Vagina (tissue), 2 donors: ENCODE results near the gene GHRL. TPM values are rescaled to one million over a fixed set of nuclear protein-coding genes. Genes with fewer than 3 reads are reported as not detected.

ENCODE experiments used
- DNase-seq, 2 donors: peaks; one replicate each; pipeline ENCODE4 v3.0.0-alpha.2; 2017; ENCODE audit errors: extremely low spot score in 2 of 2
- H3K27ac ChIP-seq: fragments of 200-600 bp; sonication (generic); one replicate; pipeline ENCODE4 v1.5.1; 2019
- H3K27me3 ChIP-seq: fragments of 200-600 bp; sonication (generic); one replicate; pipeline ENCODE4 v1.5.1; 2019
- H3K36me3 ChIP-seq, 2 donors: fragments of 200-600 bp; sonication (generic); one replicate each; pipeline ENCODE4 v1.5.1; 2017 to 2019
- H3K4me1 ChIP-seq: fragments of 200-600 bp; sonication (generic); one replicate; pipeline ENCODE4 v1.5.1; 2019
- H3K4me3 ChIP-seq, 2 donors: fragments of 200-600 bp; sonication (generic); 1 replicate in 1 of 2; 2 replicates in 1 of 2; pipeline ENCODE4 v1.5.1; 2016 to 2019
- H3K9me3 ChIP-seq: fragments of 200-600 bp; sonication (generic); one replicate; pipeline ENCODE4 v1.5.1; 2019
- CTCF ChIP-seq, 3 experiments: fragments of 450-650 bp in 2 of 3; fragments of 200-600 bp in 1 of 3; sonication (generic) in 1 of 3; IDR thresholded peaks; one replicate each; pipeline ENCODE4 v1.5.1; 2017 to 2019; ENCODE audit warnings: antibody characterized with exemption in 3 of 3, mild to moderate bottlenecking in 2 of 3, moderate library complexity in 2 of 3
- POLR2A ChIP-seq, 2 donors: fragments of 450-650 bp; IDR thresholded peaks; one replicate each; pipeline ENCODE4 v1.6.1; 2017; ENCODE audit warnings: antibody characterized with exemption in 2 of 2, mild to moderate bottlenecking in 2 of 2, moderate library complexity in 2 of 2
- POLR2AphosphoS5 ChIP-seq, 2 donors: sonication (generic); formaldehyde crosslinking; IDR thresholded peaks; one replicate each; pipeline ENCODE4 v1.9.0; 2017; ENCODE audit warnings: antibody characterized with exemption in 2 of 2, mild to moderate bottlenecking in 2 of 2, low read depth in 1 of 2; ENCODE audit not compliant: insufficient read depth in 1 of 2
- intact Hi-C: fragments of 100-400 bp; cut with DNase I; formaldehyde crosslinking; loops from one replicate; pipeline ENCODE4 v1.15.1; 2023
- total RNA-seq: library from RNA; depleted of rRNA; stranded (reverse); fragments of >200 nt; gene quantifications from one replicate; pipeline ENCODE4 v1.2.3, GENCODE V29; 2016

The GHRL gene
- total RNA-seq, 1 donor from 2014 or later: not detected

GRCh38 chr3:10315101-10315500 lies 22.4 kb upstream of the GHRL start:
- Histone ChIP-seq H3K9me3 (no peaks in the 10 kb centered on the region), H3K4me1 (peaks cover 29% of the 10 kb centered on the region), H3K4me3 (no peak overlapping the region), H3K27ac (no peak overlapping the region), H3K36me3 (peaks cover 0 to 77% of the 10 kb centered on the region in 2 donors), H3K27me3 (no peaks in the 10 kb centered on the region)
- intact Hi-C loops: no loop called here
- DNase-seq: no peak
- TF ChIP-seq POLR2A (IDR thresholded peaks at IDR 0.05) (no peak), POLR2AphosphoS5 (IDR thresholded peaks at IDR 0.05; ENCODE audit: insufficient read depth in 1 of 2, low read depth in 1 of 2) (no peak), CTCF (IDR thresholded peaks at IDR 0.05) (no peak)

DNA sequence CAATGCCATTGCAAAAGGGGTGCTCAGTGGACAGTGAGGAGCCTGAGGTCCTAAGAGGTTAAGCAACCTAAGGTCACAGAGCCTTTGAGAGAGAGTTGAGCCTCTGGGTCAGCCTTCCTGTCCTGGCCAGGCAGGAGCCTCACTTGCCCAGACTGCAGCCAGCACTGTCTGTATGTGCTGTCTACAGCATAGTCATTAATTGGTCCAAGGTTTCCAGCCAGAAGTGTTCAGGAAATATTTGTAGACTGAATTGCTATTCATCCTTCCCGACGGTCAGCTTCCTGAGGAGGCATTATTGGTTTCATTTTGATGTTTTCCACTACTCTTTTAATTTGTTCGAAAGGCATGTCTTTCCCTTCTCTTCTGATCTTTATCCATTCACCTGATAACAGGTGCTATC lies 20.1 kb upstream of the GHRL start:
- TF ChIP-seq CTCF (IDR thresholded peaks at IDR 0.05): no peak
- TF ChIP-seq POLR2A (IDR thresholded peaks at IDR 0.05): no peak
- TF ChIP-seq POLR2AphosphoS5 (IDR thresholded peaks at IDR 0.05; ENCODE audit: insufficient read depth in 1 of 2, low read depth in 1 of 2): no peak
- peaks cover 8% of the 10 kb centered on the region for H3K4me1 ChIP-seq
- no peak overlapping the region for H3K4me3 ChIP-seq
- intact Hi-C loops: no loop called here
- no peaks in the 10 kb centered on the region for H3K27me3 ChIP-seq
- peaks cover 0 to 82% of the 10 kb centered on the region in 2 donors for H3K36me3 ChIP-seq
- DNase-seq: no peak
- no peaks in the 10 kb centered on the region for H3K9me3 ChIP-seq
- no peak overlapping the region for H3K27ac ChIP-seq

DNA sequence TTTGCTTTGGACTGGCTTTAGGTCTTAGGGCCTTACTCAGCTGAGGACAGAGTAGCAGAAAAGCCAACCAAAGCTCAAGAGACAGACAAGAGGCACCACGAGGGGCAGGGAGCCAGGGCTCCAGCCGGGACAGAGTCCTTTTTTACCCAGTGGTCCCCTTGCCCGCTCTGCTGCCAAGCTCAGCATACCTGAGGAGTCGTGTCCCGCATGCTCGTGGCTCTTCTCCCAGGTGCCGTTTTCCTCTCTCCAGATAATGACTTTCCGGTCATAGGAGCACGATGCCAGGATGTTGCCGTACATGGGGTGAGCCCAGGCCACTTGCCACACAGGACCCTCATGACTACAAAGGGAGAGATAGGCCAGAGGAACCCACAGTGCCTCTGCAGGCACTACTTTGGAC lies 19.6 kb upstream of the GHRL start:
- no peak overlapping the region for H3K27ac ChIP-seq
- intact Hi-C loops: no loop called here
- H3K4me1 ChIP-seq: peaks cover 3% of the 10 kb centered on the region
- H3K4me3 ChIP-seq: no peak overlapping the region
- no peaks in the 10 kb centered on the region for H3K9me3 ChIP-seq
- H3K27me3 ChIP-seq: no peaks in the 10 kb centered on the region
- DNase-seq: no peak
- H3K36me3 ChIP-seq: peaks cover 0 to 82% of the 10 kb centered on the region in 2 donors
- TF ChIP-seq CTCF (IDR thresholded peaks at IDR 0.05) (no peak), POLR2AphosphoS5 (IDR thresholded peaks at IDR 0.05; ENCODE audit: insufficient read depth in 1 of 2, low read depth in 1 of 2) (no peak), POLR2A (IDR thresholded peaks at IDR 0.05) (no peak)

DNA sequence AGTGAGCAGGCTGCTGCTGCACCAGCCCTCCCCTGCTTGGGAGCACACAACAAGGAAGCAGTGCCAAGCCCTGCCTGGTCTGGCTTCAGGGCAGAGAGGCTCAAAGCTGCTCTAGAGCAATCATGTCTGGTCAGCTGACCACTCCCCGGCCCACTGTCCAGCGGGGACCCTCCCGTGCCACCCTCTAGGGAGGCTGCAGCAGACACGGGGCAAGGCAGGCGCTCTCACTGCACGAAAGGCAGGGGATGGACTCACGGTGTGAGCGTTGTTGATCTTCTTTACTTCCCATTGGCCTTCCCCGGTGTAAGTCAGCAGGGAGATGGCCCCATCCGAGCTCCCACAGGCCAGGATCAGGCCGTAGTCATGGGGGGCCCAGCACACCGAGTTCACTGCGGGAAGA lies 19.0 kb upstream of the GHRL start:
- no peak for DNase-seq
- H3K4me1 ChIP-seq: no peaks in the 10 kb centered on the region
- no peak overlapping the region for H3K4me3 ChIP-seq
- no peaks in the 10 kb centered on the region for H3K9me3 ChIP-seq
- H3K27ac ChIP-seq: no peak overlapping the region
- H3K27me3 ChIP-seq: no peaks in the 10 kb centered on the region
- peaks cover 0 to 83% of the 10 kb centered on the region in 2 donors for H3K36me3 ChIP-seq
- TF ChIP-seq POLR2AphosphoS5 (IDR thresholded peaks at IDR 0.05; ENCODE audit: insufficient read depth in 1 of 2, low read depth in 1 of 2): no peak
- no peak for TF ChIP-seq CTCF (IDR thresholded peaks at IDR 0.05)
- TF ChIP-seq POLR2A (IDR thresholded peaks at IDR 0.05): no peak
- intact Hi-C loops: no loop called here

GRCh38 chr3:10310578-10310977 lies 17.8 kb upstream of the GHRL start:
- Histone ChIP-seq H3K27ac (no peak overlapping the region), H3K4me3 (no peak overlapping the region), H3K9me3 (no peaks in the 10 kb centered on the region), H3K27me3 (no peaks in the 10 kb centered on the region), H3K4me1 (no peaks in the 10 kb centered on the region), H3K36me3 (peaks cover 0 to 76% of the 10 kb centered on the region in 2 donors)
- DNase-seq: no peak
- intact Hi-C loops: no loop called here
- TF ChIP-seq POLR2A (IDR thresholded peaks at IDR 0.05) (no peak), POLR2AphosphoS5 (IDR thresholded peaks at IDR 0.05; ENCODE audit: insufficient read depth in 1 of 2, low read depth in 1 of 2) (no peak), CTCF (IDR thresholded peaks at IDR 0.05) (no peak)
